A549 (cell line): ENCODE data around the gene OR4D1.

Experiments
- CEBPB ChIP-seq, 2 experiments: fragments of >200 bp in 1 of 2; sonication (Bioruptor Twin) in 1 of 2; formaldehyde crosslinking in 1 of 2; IDR thresholded peaks; 2 replicates each; pipeline ENCODE4 v1.6.1; 2012 to 2016
- ELK1 ChIP-seq: fragments of 150-350 bp; IDR thresholded peaks from 2 replicates; pipeline ENCODE4 v1.6.1; 2014; ENCODE audit warnings: low read depth, mild to moderate bottlenecking, low read length
- ESRRA ChIP-seq: fragments of 150-350 bp; IDR thresholded peaks from 2 replicates; pipeline ENCODE4 v1.6.1; 2014; ENCODE audit warnings: mild to moderate bottlenecking, low read length, borderline replicate concordance
- POLR2A ChIP-seq: IDR thresholded peaks from 2 replicates; pipeline ENCODE4 v1.6.1; 2012; ENCODE audit warnings: mild to moderate bottlenecking, low read length
- RAD21 ChIP-seq, 2 experiments: fragments of >200 bp in 1 of 2; sonication (Bioruptor Twin) in 1 of 2; formaldehyde crosslinking in 1 of 2; IDR thresholded peaks in 1 of 2; conservative IDR thresholded peaks in 1 of 2; 2 replicates in 1 of 2; 3 replicates in 1 of 2; pipeline ENCODE4 v1.6.1; 2012 to 2018; ENCODE audit warnings: inconsistent platforms in 1 of 2
- RFX5 ChIP-seq: fragments of 450-650 bp; IDR thresholded peaks from 2 replicates; pipeline ENCODE4 v1.7.1; 2014; ENCODE audit warnings: antibody characterized with exemption, mild to moderate bottlenecking, moderate library complexity
- TF ChIP-seq, protein P1 (sequence below): fragments of >200 bp; sonication (Bioruptor Twin); formaldehyde crosslinking; IDR thresholded peaks from 3 replicates; pipeline ENCODE4 v1.5.1; 2016
- TF ChIP-seq, protein P2 (sequence below): IDR thresholded peaks from 2 replicates; pipeline ENCODE4 v1.6.1; 2012

DNA sequence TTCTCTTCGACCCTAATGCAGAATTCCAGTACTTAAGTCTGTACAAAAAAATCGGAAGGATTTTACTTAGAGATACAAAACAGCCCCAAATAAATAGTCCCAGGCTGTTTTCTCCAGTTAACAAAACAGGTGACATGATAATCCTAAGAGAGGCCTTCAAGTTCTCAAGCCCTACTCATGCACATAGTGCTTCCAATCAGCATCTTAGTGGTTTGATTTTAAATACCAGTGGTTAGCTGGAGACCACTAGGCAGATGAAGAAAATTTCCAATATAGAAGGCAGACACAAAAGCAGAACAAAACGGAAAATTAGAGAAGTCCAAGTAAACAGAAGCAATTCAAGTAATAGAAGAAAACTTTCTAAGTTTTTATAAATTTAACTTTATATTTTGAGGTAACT, 13.4 kb downstream of the OR4D1 start:
- no peak for TF ChIP-seq POLR2A
- no peak for TF ChIP-seq RFX5
- no peak for TF ChIP-seq CEBPB (IDR thresholded peaks at IDR 0.05)
- TF ChIP-seq, protein P1, sequence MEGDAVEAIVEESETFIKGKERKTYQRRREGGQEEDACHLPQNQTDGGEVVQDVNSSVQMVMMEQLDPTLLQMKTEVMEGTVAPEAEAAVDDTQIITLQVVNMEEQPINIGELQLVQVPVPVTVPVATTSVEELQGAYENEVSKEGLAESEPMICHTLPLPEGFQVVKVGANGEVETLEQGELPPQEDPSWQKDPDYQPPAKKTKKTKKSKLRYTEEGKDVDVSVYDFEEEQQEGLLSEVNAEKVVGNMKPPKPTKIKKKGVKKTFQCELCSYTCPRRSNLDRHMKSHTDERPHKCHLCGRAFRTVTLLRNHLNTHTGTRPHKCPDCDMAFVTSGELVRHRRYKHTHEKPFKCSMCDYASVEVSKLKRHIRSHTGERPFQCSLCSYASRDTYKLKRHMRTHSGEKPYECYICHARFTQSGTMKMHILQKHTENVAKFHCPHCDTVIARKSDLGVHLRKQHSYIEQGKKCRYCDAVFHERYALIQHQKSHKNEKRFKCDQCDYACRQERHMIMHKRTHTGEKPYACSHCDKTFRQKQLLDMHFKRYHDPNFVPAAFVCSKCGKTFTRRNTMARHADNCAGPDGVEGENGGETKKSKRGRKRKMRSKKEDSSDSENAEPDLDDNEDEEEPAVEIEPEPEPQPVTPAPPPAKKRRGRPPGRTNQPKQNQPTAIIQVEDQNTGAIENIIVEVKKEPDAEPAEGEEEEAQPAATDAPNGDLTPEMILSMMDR: no peak
- TF ChIP-seq ELK1: no peak
- no peak for TF ChIP-seq ESRRA
- TF ChIP-seq, protein P2, sequence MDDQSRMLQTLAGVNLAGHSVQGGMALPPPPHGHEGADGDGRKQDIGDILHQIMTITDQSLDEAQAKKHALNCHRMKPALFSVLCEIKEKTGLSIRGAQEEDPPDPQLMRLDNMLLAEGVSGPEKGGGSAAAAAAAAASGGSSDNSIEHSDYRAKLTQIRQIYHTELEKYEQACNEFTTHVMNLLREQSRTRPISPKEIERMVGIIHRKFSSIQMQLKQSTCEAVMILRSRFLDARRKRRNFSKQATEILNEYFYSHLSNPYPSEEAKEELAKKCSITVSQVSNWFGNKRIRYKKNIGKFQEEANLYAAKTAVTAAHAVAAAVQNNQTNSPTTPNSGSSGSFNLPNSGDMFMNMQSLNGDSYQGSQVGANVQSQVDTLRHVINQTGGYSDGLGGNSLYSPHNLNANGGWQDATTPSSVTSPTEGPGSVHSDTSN: no peak
- TF ChIP-seq RAD21 (conservative IDR thresholded peaks at IDR 0.05 in 1 of 2, IDR thresholded peaks at IDR 0.05 in 1 of 2): no peak
